Stimulated activated CD4-positive, alpha-beta T cell treated with anti-CD3 and anti-CD28 coated beads, Interleukin-2, amount 100 ng/mL, for 24 hours (primary cell): ENCODE measurements around the gene SPATA1.

Experiments
- DNase-seq, 2 donors: peaks; one replicate each; pipeline ENCODE4 v3.0.0-alpha.2; 2020

Gene SPATA1

DNA sequence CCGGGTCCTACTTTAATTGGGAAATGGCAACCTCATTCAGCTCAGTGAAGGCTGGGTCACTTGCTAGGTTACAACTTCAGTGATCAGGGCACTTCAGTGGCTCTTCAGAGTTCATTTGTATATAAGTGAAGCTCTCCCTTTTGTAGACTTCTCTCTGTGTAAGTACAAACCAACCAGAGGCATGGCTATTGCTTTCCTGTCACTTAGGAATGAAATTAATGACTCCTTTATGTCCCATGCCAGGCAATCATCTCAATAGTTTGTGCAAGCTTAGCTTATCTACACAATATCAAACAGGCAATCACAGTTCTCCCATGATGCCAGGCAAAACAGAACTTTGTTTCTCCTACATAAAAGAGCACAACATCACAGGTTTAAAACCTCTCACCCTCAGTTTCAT, 90.8 kb downstream of the SPATA1 start:
- DNase-seq = no peak

DNA sequence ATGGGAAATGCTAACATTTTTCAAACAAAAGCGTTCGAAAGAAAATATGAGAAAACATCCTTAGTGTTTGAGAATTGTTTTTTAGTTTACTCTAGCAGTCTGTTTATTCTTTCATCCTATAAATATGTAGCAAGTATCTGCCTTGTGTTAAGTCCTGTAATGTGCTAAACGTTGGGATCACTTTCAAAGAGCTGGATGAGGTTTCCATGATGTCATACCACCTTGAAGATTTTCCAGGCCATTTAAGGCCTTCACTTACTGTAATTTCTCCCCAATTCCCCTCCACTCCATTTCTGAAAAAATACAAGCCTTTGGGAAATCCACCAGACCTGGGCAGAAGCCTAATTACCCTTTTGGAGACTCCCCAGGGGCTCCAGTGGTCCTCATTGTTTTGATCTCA, 92.2 kb downstream of the SPATA1 start:
- DNase-seq = no peak

- DNase-seq = no peak
Measured at GRCh38 chr1:84598846-84599741, 92.9 kb downstream of the SPATA1 start.

DNA sequence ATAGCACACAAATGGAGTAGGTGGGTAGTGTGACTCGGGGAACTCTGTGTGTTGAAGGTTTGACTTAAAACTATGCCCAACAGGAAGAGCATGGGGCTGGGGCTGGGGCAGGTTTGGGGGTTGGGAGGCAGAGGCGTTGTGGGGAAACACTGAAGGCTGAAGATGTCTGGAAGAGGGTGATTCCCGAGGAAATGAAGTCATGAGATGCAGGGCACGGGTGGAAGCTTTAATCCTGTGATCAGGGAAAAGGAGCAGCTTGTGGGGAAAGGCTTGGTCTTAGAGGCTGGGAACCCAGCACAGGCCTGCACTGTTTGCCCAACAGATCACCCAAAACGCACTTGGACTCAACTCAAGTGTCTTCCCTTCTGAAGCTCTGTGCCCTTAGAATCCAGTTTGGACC, 94.6 kb downstream of the SPATA1 start:
- no peak for DNase-seq

GRCh38 chr1:84603223-84603622, 97.0 kb downstream of the SPATA1 start:
- no peak for DNase-seq

DNA sequence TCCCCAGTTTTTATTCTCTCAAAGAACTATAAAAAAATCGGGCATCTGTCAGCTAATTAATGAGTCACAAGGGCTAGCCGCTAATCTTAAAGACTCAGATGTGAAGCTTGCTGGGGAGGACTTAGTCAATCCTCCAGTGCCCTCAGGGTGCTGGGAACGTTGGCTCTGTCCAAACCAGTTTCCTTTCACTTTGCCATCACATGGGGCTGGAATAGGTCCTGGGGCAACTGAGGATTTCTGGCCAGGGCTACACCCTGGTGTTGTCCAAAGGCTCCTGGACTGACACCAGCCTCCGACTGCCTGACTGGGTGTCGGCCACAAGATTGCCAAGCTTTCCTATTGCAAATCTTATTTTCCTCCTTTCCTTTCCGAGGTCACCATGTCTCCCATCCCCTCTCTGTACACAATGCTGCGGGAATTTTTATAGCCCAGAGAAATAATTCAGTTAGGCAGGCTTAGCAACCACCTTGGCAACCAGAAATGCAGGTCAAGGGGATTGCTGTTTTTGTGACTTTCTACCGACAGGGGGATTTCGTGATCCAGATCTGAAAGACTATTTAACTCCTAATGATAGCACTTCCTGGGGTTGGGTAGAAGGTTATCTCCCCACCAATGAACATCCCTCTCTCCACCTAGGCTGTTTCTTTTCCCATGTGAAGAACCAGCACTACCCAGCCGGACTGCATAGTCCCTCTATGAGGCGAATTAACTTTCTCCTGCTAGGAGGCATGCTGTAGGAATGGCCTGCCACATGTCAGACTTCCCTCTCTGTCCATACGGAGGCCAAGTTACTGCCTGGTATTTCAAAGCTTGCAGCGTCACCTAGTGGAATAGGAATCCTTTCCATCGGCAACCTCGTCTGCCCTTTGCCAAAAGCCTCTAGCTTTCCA, 98.0 kb downstream of the SPATA1 start:
- DNase-seq = no peak

DNA sequence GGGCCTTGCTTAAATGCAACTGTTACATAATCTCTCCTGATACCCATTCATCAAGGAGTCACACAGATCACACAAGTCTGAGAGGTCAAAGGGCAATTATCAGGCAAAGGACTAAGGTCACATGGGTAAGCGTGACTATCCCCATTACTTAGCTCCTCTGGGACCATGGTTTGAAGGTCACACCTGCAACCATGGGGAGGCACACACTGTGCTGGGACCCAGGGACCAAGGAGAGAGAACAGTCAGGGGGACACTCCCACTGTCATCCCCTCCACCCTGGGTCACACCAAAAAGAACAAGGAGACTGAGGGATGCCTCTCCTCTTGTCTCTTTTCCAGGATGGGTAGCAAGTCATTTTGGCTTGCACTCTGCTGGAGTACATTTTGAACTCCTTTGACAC, 99.0 kb downstream of the SPATA1 start:
- DNase-seq = no peak

DNA sequence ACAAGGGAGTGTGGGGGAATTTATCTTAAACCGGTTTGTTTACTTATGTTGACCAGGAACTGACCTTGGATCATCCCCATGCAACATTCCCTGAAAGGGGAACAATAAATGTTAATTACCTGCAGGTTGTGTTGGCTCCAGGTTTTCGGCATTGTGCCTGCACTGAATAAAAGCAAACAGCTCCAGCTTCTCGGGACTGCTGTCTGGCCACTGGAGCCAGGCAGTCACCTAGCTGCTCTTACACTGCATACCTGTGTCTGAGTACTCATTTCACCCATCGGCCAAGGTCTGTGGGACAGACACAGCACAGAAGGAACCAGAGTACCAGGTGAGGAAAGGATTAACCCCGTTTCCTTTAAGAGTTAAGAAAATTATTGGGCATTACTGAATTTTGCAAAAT, 100.8 kb downstream of the SPATA1 start:
- DNase-seq = no peak

DNA sequence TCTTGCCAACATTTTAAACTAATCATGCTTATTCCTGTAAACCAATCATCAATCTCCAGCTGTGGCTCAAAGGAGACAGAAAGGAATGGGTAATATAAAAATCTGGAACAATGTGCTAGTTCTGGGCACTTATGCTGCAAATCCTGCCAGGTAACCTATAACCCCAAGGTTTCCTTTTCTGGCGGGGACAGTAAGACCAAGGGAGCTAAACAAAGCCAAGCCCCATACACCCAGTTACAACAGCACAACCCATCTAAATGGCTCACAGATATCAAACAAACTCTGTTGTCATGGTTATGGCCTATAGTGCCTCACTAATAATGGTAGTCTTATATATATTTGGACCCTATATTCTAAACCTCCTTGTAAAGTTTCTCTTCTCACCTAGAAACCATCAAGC, 104.9 kb downstream of the SPATA1 start:
- no peak for DNase-seq

DNA sequence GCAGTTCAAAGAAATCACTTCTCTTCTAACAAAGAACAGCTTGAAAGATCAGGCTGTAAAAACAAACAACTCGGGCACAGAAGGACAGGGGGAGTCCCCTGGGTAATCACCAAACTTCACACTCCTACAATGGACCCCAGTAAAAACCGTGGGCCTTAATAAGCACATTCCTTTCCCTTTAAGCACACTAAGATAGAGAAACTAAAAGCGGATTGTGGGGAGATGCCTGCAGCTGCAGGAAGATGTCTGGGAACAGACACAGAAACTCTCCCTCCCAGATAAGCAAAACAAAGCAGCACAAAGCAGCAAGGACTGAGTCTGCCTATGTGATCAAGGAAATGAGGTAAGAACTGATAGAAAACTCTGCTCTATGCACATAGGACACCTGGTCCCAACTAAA, 105.6 kb downstream of the SPATA1 start:
- no peak for DNase-seq

DNA sequence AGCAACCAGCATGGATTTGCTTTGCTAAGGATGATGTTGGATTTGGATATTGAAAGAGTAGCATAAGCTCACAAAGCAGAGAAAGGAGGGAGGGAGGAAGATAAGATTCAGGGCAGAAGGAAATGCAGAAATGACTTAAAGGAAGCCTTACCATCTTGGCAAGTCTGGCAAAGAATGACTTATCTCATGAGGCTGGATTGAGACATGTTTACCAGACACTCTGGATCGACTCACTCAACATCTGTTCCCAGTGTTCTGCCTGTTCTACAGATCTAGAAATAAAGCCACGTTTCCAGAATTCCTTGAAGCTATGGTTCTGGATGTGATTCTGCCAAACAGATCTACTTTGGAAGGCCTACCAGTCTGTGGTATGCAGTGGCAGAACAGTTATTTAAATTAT, 106.8 kb downstream of the SPATA1 start:
- no peak for DNase-seq

DNA sequence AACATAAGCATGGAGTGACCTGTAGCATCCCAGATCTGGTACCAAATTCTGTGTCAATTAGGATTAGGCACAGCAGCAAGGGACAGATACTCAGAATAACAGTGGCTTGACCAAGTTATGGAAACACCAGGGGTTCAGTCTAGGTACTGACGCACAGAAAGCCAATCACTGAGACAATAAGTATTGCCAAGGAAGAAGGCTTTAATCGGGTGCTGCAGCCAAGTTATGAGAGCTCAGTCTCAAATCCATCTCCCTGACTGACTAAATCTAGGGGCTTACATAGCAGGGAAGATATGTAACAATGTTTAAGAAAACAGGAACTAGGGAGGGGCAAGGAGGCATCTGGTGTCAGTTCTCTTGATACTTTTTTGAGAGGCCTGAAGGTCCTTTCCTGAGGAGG, 107.7 kb downstream of the SPATA1 start:
- DNase-seq = no peak

- no peak for DNase-seq
Measured at GRCh38 chr1:84615790-84616189, 109.6 kb downstream of the SPATA1 start.
